Uterus (tissue), 4 donors: ENCODE data around the gene AUH. TPM values are rescaled to one million over a fixed set of nuclear protein-coding genes. Genes with fewer than 3 reads are reported as not detected.

Source experiments
- DNase-seq, 2 donors: peaks; one replicate each; pipeline ENCODE4 v3.0.0-alpha.2; 2019 to 2020
- H3K27ac ChIP-seq, 2 donors: fragments of 200-600 bp; sonication (generic); 1 replicate in 1 of 2; 2 replicates in 1 of 2; pipeline ENCODE4 v1.5.1; 2016 to 2018
- H3K27me3 ChIP-seq, 2 donors: fragments of 200-600 bp; sonication (generic); one replicate each; pipeline ENCODE4 v1.5.1; 2018 to 2019; ENCODE audit warnings: control low read depth in 1 of 2
- H3K36me3 ChIP-seq, 2 donors: fragments of 200-600 bp; sonication (generic); one replicate each; pipeline ENCODE4 v1.5.1; 2019; ENCODE audit warnings: control low read depth in 1 of 2
- H3K4me1 ChIP-seq, 2 donors: fragments of 200-600 bp; sonication (generic); one replicate each; pipeline ENCODE4 v1.5.1; 2018 to 2019; ENCODE audit warnings: control low read depth in 1 of 2
- H3K4me3 ChIP-seq, 2 donors: fragments of 200-600 bp; sonication (generic); 1 replicate in 1 of 2; 2 replicates in 1 of 2; pipeline ENCODE4 v1.5.1; 2018 to 2019; ENCODE audit warnings: mild to moderate bottlenecking in 1 of 2
- H3K9me3 ChIP-seq, 2 donors: fragments of 200-600 bp; sonication (generic); one replicate each; pipeline ENCODE4 v1.5.1; 2019; ENCODE audit warnings: control low read depth in 1 of 2
- CTCF ChIP-seq, 4 experiments: fragments of 200-600 bp in 2 of 4; fragments of 450-650 bp in 2 of 4; sonication (generic) in 2 of 4; IDR thresholded peaks; one replicate each; pipeline ENCODE4 v1.5.1; 2016 to 2019; ENCODE audit warnings: antibody characterized with exemption in 4 of 4, mild to moderate bottlenecking in 2 of 4, moderate library complexity in 1 of 4
- POLR2A ChIP-seq, 2 donors: fragments of 450-650 bp; IDR thresholded peaks; one replicate each; pipeline ENCODE4 v1.6.1; 2016; ENCODE audit warnings: antibody characterized with exemption in 2 of 2, mild to moderate bottlenecking in 1 of 2, moderate library complexity in 1 of 2
- intact Hi-C: fragments of 100-400 bp; cut with DNase I; formaldehyde crosslinking; loops from one replicate; pipeline ENCODE4 v1.15.1; 2023; ENCODE audit warnings: low total_unique reads
- total RNA-seq, 4 donors: library from RNA; depleted of rRNA in 3 of 4; stranded (reverse); fragments of >200 nt in 3 of 4; gene quantifications; one replicate each; pipeline versions ENCODE4 v1.1.0 to v1.2.4, GENCODE V29; 2014 to 2023
- donor health status: DM: yes; HTN: yes; CAD: no.

AUH gene
- total RNA-seq, 4 donors from 2014 or later, result 4.4 to 36.7 (median 23.7) TPM

- no peak overlapping the region for H3K4me3 ChIP-seq
- intact Hi-C loops, result no loop called here
- DNase-seq, result no peak
- no peaks in the 10 kb centered on the region for H3K9me3 ChIP-seq
- H3K27me3 ChIP-seq, result no peaks in the 10 kb centered on the region
- TF ChIP-seq CTCF (IDR thresholded peaks at IDR 0.05) (no peak), POLR2A (IDR thresholded peaks at IDR 0.05) (no peak)
- H3K36me3 ChIP-seq, result no peaks in the 10 kb centered on the region
- H3K4me1 ChIP-seq, result no peaks in the 10 kb centered on the region
- no peak overlapping the region for H3K27ac ChIP-seq
Measured at GRCh38 chr9:91276513-91276912, 85.2 kb downstream of the AUH start.

- intact Hi-C loops, result no loop called here
- no peak for DNase-seq
- Histone ChIP-seq H3K27me3 (no peaks in the 10 kb centered on the region), H3K36me3 (no peaks in the 10 kb centered on the region), H3K4me3 (no peak overlapping the region), H3K9me3 (no peaks in the 10 kb centered on the region), H3K27ac (no peak overlapping the region), H3K4me1 (no peaks in the 10 kb centered on the region)
- TF ChIP-seq POLR2A (IDR thresholded peaks at IDR 0.05) (no peak), CTCF (IDR thresholded peaks at IDR 0.05) (no peak)
Measured at GRCh38 chr9:91275655-91276054, 86.1 kb downstream of the AUH start.

GRCh38 chr9:91274949-91275492 is 86.7 kb downstream of the AUH start:
- TF ChIP-seq POLR2A (IDR thresholded peaks at IDR 0.05) (no peak), CTCF (IDR thresholded peaks at IDR 0.05) (no peak)
- no peaks in the 10 kb centered on the region for H3K27me3 ChIP-seq
- DNase-seq, result no peak
- no peak overlapping the region for H3K4me3 ChIP-seq
- no peak overlapping the region for H3K27ac ChIP-seq
- no peaks in the 10 kb centered on the region for H3K36me3 ChIP-seq
- intact Hi-C loops, result no loop called here
- no peaks in the 10 kb centered on the region for H3K9me3 ChIP-seq
- H3K4me1 ChIP-seq, result no peaks in the 10 kb centered on the region

- Histone ChIP-seq H3K27ac (no peak overlapping the region), H3K9me3 (no peaks in the 10 kb centered on the region), H3K4me3 (no peak overlapping the region), H3K27me3 (no peaks in the 10 kb centered on the region), H3K36me3 (no peaks in the 10 kb centered on the region), H3K4me1 (no peaks in the 10 kb centered on the region)
- DNase-seq, result no peak
- intact Hi-C loops, result no loop called here
- TF ChIP-seq CTCF (IDR thresholded peaks at IDR 0.05) (no peak), POLR2A (IDR thresholded peaks at IDR 0.05) (no peak)
Measured at GRCh38 chr9:91273853-91274552, 87.7 kb downstream of the AUH start.

GRCh38 chr9:91271156-91271555 is 90.6 kb downstream of the AUH start:
- Histone ChIP-seq H3K4me3 (no peak overlapping the region), H3K9me3 (no peaks in the 10 kb centered on the region), H3K27me3 (no peaks in the 10 kb centered on the region), H3K4me1 (no peaks in the 10 kb centered on the region), H3K36me3 (no peaks in the 10 kb centered on the region), H3K27ac (no peak overlapping the region)
- DNase-seq, result no peak
- intact Hi-C loops, result no loop called here
- TF ChIP-seq CTCF (IDR thresholded peaks at IDR 0.05), result no peak
- no peak for TF ChIP-seq POLR2A (IDR thresholded peaks at IDR 0.05)
